ENCODE results near the gene ABCC1.

DNA sequence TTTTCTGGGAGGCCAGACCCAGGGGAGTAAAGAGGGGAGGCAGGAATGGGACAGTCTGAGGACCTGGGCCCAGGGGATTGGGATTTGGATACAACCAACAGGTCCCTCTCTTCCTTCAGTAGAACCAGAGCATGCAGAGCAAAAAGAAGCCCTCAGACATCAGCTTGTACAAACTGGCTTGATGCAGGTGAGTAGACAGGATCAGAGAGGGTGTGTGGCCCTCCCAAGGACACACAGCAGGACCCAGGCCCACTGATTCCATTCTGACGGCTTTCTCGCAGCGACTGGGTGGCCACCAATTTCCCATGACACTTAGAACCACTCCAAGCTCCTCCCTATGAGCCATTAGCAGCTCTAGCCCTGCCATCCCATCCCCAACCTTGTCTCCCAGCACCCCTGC is 210.2 kb downstream of the ABCC1 start:
- TF ChIP-seq, protein P1, sequence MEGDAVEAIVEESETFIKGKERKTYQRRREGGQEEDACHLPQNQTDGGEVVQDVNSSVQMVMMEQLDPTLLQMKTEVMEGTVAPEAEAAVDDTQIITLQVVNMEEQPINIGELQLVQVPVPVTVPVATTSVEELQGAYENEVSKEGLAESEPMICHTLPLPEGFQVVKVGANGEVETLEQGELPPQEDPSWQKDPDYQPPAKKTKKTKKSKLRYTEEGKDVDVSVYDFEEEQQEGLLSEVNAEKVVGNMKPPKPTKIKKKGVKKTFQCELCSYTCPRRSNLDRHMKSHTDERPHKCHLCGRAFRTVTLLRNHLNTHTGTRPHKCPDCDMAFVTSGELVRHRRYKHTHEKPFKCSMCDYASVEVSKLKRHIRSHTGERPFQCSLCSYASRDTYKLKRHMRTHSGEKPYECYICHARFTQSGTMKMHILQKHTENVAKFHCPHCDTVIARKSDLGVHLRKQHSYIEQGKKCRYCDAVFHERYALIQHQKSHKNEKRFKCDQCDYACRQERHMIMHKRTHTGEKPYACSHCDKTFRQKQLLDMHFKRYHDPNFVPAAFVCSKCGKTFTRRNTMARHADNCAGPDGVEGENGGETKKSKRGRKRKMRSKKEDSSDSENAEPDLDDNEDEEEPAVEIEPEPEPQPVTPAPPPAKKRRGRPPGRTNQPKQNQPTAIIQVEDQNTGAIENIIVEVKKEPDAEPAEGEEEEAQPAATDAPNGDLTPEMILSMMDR (optimal IDR thresholded peaks at IDR 0.05 in 1 of 3, IDR thresholded peaks at IDR 0.05 in 1 of 3, conservative IDR thresholded peaks at IDR 0.05 in 1 of 3; ENCODE audit: extremely low read depth in 1 of 3, insufficient read depth in 2 of 3, low read length in 3 of 3) = no peak
- TF ChIP-seq EZH2 (IDR thresholded peaks at IDR 0.05; ENCODE audit: low read length) = no peak
